IPS DF 4.7 (cell line): Measurements from ENCODE around the gene CNGA4.
A peak's percentile ranks its signal among the peaks of the same experiment; 100 is the strongest.
"Not testable (repeated sequence)": the region's sequence is repeated elsewhere in the genome, so short reads cannot be mapped to it uniquely, and the experiment has no call there.

Experiments used
- DNase-seq: peaks from one replicate; pipeline ENCODE4 v3.0.0-alpha.2; 2013; ENCODE audit warnings: low spot score; ENCODE audit errors: extremely low read depth

Gene CNGA4

GRCh38 chr11:6224421-6224820, 14.5 kb upstream of the CNGA4 start:
- no peak for DNase-seq

GRCh38 chr11:6225024-6225423, 13.9 kb upstream of the CNGA4 start:
- DNase-seq: no peak

- DNase-seq: no peak
Observed at GRCh38 chr11:6225896-6226295, 13.0 kb upstream of the CNGA4 start.

GRCh38 chr11:6228520-6228919, 10.4 kb upstream of the CNGA4 start:
- no peak for DNase-seq

GRCh38 chr11:6229911-6230310, 9.0 kb upstream of the CNGA4 start:
- DNase-seq: no peak

GRCh38 chr11:6232899-6233298, 6.0 kb upstream of the CNGA4 start:
- no peak for DNase-seq

- DNase-seq: no peak
Observed at GRCh38 chr11:6233984-6234386, 4.9 kb upstream of the CNGA4 start.

- peak; percentile 98 for DNase-seq
Observed at GRCh38 chr11:6234387-6235107, 4.3 kb upstream of the CNGA4 start, which contains the start of gene FHIP1B. Gene FHIP1B, minus strand, starts transcription at chr11:6234636. Its CDS starts 10,120 bp downstream, at chr11:6224516.

- DNase-seq: no peak
Observed at GRCh38 chr11:6237266-6237665, 1.6 kb upstream of the CNGA4 start.

- no peak for DNase-seq
Observed at GRCh38 chr11:6237761-6238302, 1.1 kb upstream of the CNGA4 start.

- no peak for DNase-seq
Observed at GRCh38 chr11:6240139-6240538, 1.2 kb downstream of the CNGA4 start.

GRCh38 chr11:6240781-6241180, 1.9 kb downstream of the CNGA4 start:
- DNase-seq: no peak

- DNase-seq: no peak
Observed at GRCh38 chr11:6241316-6241715, 2.4 kb downstream of the CNGA4 start.

GRCh38 chr11:6245536-6245935, 6.6 kb downstream of the CNGA4 start:
- no peak for DNase-seq

GRCh38 chr11:6248248-6248647, 9.4 kb downstream of the CNGA4 start:
- DNase-seq: no peak

GRCh38 chr11:6248897-6249296, 10.0 kb downstream of the CNGA4 start:
- DNase-seq: not testable (repeated sequence)

GRCh38 chr11:6249770-6250555, 11.1 kb downstream of the CNGA4 start:
- no peak for DNase-seq

GRCh38 chr11:6251120-6251733, 12.3 kb downstream of the CNGA4 start:
- peak; percentile 78 for DNase-seq

- DNase-seq: no peak
Observed at GRCh38 chr11:6251990-6252473, 13.1 kb downstream of the CNGA4 start.

GRCh38 chr11:6253197-6253596, 14.3 kb downstream of the CNGA4 start:
- DNase-seq: no peak

- no peak for DNase-seq
Observed at GRCh38 chr11:6258141-6258540, 19.3 kb downstream of the CNGA4 start.

GRCh38 chr11:6258571-6259081, 19.7 kb downstream of the CNGA4 start:
- no peak for DNase-seq
